Vagina (tissue), 2 donors: ENCODE results near the gene C17orf50.

Source experiments
- POLR2A ChIP-seq, 2 donors: fragments of 450-650 bp; IDR thresholded peaks; one replicate each; pipeline ENCODE4 v1.6.1; 2017; ENCODE audit warnings: antibody characterized with exemption in 2 of 2, mild to moderate bottlenecking in 2 of 2, moderate library complexity in 2 of 2
- POLR2AphosphoS5 ChIP-seq, 2 donors: sonication (generic); formaldehyde crosslinking; IDR thresholded peaks; one replicate each; pipeline ENCODE4 v1.9.0; 2017; ENCODE audit warnings: antibody characterized with exemption in 2 of 2, mild to moderate bottlenecking in 2 of 2, low read depth in 1 of 2; ENCODE audit not compliant: insufficient read depth in 1 of 2
- TF ChIP-seq, protein P1 (sequence below), 3 experiments: fragments of 450-650 bp in 2 of 3; fragments of 200-600 bp in 1 of 3; sonication (generic) in 1 of 3; IDR thresholded peaks; one replicate each; pipeline ENCODE4 v1.5.1; 2017 to 2019; ENCODE audit warnings: antibody characterized with exemption in 3 of 3, mild to moderate bottlenecking in 2 of 3, moderate library complexity in 2 of 3

DNA sequence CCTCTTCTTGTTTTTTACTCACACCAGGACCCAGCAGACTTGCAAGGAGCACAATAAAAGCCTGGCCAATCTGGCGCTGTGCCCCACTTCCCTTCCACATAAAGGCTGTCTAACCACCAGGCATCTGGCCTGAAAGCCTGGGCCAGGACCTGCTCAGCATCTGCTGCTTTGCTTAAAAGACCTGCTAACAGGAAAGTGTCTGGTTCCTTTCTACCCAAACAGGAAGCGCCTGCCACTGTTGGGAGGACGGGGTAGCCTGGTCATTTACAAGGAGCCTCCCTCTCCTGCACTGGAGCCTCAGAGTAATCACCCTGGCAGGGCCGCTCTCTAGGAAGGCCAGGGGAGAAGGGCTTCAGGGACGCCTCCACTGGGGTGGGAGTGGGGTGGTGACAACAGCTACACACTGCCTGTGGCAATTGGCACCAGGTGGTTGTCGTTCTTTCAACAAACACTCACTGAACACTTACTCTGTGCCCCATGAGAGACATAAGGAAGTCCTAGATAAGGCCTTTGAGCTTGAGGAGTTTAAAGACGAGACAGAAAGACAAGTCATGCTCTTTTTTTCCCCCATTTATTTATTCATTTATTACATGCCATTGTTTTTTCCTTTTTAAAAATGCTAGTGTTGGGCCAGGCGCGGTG is 41.0 kb downstream of the C17orf50 start:
- TF ChIP-seq POLR2AphosphoS5 (IDR thresholded peaks at IDR 0.05; ENCODE audit: insufficient read depth in 1 of 2, low read depth in 1 of 2) (peak; percentile 62 to 67), POLR2A (IDR thresholded peaks at IDR 0.05) (no peak)
- TF ChIP-seq, protein P1, sequence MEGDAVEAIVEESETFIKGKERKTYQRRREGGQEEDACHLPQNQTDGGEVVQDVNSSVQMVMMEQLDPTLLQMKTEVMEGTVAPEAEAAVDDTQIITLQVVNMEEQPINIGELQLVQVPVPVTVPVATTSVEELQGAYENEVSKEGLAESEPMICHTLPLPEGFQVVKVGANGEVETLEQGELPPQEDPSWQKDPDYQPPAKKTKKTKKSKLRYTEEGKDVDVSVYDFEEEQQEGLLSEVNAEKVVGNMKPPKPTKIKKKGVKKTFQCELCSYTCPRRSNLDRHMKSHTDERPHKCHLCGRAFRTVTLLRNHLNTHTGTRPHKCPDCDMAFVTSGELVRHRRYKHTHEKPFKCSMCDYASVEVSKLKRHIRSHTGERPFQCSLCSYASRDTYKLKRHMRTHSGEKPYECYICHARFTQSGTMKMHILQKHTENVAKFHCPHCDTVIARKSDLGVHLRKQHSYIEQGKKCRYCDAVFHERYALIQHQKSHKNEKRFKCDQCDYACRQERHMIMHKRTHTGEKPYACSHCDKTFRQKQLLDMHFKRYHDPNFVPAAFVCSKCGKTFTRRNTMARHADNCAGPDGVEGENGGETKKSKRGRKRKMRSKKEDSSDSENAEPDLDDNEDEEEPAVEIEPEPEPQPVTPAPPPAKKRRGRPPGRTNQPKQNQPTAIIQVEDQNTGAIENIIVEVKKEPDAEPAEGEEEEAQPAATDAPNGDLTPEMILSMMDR (IDR thresholded peaks at IDR 0.05) = no peak
